ENCODE results near the gene ADAMTSL5.
"Not testable (repeated sequence)": the region's sequence is repeated elsewhere in the genome, so short reads cannot be mapped to it uniquely, and the experiment has no call there.

ADAMTSL5 gene

DNA sequence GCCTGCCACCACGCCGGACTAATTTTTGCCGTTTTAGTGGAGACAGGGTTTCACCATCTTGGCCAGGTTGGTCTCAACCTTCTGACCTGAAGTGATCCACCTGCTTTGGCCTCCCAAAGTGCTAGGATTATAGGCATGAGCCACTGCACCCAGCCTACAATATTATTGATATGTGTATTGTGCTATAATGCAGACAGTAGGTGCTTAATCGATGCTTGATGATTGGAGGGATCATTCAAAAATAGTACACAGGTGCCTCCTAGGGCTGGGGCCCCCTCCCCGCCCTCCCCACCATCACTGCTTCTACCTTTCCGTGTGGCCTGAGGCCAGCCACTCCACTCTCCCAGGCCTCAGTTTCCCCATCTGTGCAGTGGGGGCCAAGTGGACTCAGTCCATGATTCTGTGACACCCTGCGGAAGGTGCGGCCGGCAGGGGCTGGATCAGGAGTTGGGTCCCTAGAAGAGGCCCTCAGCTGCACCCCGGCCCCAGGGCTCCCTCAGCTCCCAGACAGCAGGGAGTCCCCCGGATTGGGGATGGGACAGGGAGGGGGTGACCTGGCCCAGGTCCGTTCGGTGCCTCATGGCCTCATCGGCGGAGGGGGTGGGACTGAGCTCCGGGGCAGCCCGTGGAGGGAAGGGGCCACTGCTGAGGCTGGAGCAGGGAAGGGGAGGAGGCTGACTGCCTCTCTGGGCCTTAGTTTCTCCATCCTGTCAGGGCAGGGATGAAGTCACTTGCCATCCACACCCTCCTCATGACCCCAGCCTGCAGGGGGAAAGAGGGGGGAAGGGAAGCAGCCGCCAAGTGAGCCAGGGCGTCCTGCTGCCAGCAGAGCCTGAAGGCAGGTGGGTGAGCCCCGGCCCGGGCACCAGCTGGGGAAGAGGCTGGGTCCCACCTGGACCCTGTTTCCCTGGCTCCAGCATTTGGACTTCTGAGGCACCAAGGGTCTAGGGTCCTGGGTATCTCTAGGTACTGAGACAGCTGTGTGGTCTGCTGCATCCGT is 1.2 kb downstream of the ADAMTSL5 start:
- DNase-seq: no peak

GRCh38 chr19:1510807-1511206 is 2.0 kb downstream of the ADAMTSL5 start:
- DNase-seq: no peak

DNA sequence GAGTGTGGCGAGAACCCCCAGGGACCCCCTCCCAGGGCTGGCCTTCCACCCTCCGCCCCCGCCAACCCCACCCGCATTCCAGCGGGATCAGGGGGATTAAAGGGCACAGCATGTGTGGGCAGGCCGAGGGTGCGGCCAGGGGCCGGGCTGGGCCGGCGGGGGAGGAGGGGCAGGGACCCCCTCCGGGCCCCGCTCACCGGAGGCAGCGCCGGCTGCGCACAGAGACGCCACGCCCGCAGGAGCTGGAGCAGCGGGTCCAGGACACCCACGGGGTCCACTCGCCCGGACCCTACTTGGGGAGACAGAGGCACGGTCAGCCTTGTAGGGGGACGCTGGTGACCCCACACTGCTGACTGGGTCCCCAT is 2.4 kb downstream of the ADAMTSL5 start:
- DNase-seq: no peak

GRCh38 chr19:1509602-1510441 is 3.0 kb downstream of the ADAMTSL5 start:
- no peak for DNase-seq

DNA sequence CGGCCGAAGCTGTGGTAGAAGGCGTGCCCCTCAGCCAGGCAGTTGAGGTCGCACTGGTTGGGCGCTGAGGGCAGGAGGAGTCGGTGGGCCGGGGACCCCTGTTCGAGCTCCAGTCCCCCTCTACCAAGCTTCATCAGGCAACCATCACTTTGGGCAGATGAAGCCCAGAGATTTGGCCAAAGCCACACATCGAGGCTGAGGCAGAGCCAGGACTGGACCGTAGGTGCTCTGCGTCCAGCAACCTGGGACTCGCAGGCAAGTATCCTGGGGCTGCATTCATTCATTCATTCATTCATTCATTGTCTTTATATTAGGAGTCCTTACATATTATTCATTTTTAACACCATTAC is 4.3 kb downstream of the ADAMTSL5 start:
- DNase-seq: no peak

DNA sequence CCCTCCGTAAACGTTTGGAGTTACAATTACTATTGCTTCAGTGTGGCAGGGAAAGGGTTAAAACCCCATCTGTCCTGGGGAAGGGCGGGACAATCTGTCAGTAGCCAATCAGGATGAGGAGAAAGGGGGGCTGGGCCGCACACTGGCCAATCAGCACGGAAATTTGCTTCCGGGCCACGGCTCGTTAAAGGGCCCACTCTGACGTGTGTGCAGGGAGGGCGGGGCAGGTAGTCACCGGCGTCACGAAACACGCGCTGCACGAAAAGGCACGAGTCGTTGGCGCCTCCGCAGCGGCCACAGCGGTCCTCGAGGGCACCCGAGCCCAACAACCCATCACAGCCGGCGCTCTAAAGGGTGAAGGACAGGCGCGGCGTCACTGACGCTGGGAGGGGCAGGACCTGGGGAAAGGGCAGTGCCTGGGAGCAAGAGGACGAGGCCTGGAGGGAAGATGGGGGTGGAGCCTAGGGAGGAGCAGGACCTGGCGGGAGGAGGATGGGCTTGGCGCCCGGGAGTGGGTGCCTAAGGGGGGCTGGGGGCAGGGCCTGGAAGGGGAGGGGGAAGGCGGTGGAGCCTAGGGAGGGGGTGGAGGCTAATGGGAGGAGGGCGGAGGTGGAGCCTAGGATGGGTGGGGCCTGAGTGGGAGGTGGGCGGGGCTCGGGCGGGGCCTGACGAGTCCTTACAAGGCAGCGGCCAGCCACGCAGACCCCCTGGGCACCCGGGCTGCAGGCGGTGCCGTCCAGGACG is 4.9 kb downstream of the ADAMTSL5 start:
- peak; percentile 93 for DNase-seq

- no peak for DNase-seq
Measured at GRCh38 chr19:1507192-1507660, 5.6 kb downstream of the ADAMTSL5 start.

DNA sequence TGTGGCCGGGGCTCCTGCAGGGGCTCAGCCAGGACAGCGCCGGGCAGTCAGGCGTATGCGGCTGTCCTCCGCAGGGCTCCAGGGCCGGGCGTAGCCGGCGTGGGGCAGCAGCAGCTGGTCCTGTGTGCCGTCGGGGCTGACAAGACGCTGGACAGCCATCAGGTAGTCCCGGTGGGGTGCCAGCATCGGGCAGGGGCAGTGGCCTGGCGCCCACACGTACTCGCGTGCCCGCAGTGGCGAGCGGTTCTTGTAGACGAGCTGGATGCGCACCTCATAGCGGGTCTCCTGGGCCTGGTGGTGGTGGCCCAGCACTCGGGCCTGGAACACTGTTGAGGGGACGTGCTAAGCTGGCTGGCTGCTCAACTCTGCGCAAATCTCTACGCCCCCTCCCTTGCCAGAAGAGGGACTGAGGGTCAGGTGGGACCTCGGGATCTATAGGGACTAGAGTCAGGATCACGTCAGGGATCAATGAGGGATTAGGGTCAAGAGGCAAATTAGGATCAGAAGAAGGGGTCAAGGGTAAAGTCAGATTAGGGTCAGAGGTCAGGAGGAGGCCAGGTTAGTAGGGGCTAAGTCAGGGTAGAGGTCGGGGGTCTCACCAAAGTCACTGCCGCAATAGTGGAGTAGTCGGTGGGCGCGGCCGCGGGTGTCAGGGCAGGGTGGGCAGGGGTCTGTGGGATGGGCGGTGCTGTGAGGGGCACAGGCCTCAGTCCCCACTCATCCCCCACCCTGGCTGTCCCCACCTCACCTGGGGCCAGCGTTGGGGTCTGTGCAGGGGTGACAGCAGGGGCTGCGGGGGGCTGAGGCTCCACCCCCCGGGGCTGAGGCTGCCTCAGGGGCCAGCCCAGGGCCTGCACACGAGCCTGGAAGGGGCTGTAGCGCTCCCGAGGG is 6.6 kb downstream of the ADAMTSL5 start:
- no peak for DNase-seq

DNA sequence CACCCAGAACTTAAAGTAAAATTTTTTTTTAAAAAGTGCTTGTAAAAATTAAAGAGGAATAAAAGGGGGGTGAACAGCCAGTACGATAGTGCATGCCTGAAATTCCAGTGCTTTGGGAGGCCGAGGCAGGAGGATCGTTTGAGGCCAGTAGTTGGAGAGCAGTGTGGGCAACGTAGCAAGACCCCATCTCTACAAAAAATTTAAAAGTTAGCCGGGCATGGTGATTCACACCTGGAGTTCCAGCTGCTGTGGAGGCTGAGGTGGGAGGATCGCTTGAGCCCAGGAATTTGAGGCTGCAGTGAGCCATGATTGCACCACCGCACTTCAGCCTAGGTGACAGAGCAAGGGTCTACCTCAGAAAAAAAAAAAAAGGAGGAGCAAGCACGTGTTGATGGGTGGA is 7.8 kb downstream of the ADAMTSL5 start:
- DNase-seq: no peak

GRCh38 chr19:1503925-1504773 is 8.7 kb downstream of the ADAMTSL5 start:
- DNase-seq: no peak

DNA sequence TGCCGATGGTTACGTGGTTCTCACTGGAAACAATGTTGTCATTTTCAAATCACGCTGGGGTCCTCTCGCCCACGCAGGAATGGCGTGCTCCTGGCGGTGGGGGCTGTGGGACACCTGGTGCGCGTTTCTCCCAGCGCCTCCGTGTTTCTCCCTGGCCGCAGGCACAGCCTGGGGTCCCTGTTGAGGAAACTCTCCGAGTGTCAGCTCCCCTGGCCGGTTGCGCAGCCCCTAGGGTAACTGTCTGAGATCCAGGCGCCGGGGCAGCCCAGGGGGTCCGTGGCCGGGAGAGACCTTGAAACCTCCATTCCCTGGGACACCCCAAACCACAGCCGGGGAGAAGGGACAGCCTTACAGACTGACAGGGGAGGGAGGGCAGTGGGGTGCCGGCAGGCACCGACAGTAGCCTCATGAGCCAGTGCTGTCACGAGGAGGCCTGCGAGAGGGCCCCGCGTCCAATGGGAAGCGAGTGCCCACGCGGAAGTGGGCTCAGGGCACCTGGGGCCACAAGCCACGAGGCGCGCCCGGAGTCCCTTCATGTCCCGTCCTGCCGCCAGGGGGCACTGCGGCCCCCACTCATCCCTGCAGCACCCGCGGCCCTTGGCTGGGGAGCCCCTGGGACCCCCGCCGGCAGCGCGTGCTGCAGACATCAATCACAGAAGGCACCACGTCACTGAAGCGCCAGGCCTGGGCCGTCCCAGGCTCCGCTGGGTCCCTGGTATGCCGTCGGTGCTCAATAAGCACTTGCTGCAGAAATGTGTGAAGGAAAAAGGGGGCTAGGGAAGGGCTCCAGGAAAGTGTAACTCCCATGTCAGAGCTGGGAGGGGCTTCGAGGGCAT is 9.5 kb downstream of the ADAMTSL5 start:
- peak; percentile 86 for DNase-seq

DNA sequence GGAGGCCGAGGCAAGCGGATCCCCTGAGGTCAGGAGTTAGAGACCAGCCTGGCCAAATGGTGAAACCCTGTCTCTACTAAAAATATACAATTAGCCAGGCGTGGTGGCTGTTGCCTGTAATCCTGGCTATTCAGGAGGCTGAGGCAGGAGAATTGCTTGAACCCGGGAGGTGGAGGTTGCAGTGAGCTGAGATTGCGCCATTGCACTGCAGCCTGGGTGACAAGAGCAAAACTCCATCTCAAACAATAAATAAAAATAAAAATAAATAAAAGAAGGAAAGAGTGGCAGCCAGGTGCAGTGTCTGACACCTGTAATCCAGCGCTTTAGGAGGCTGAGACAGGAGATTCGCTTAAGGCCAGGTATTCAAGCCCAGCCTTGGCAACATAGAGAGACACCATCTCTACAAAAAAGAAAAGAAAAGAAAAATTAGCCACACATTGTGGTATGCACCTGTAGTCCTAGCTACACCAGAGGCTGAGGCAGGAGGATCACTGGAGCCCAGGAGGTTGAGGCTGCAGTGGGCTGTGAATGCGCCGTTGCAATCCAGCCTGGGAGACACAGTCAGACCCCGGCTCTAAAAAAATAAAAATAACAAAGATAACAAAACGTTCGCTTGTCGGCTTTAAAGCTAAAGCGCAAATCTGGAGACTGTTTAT is 10.3 kb downstream of the ADAMTSL5 start:
- DNase-seq: no peak

DNA sequence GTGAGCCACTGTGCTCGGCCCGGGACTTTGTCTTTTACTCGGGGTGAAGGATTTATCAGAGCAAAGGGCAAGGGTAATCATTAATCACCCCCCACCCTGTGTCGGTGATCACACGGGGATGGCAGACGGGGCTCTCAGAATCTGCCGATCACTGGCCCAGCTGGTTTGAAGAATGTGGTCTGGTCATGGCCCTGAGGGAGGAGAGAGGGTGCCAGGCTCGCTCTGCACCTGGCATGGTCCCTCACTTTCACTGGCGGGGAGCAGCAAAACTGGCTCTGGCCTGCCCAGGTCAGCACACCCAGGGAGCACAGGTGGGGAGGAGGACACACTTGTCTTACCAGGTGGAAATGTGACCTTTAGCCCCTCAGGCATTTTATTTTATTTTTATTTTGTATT is 11.6 kb downstream of the ADAMTSL5 start:
- no peak for DNase-seq

GRCh38 chr19:1499231-1499630 is 13.6 kb downstream of the ADAMTSL5 start:
- DNase-seq: not testable (repeated sequence)

GRCh38 chr19:1497578-1498235 is 15.1 kb downstream of the ADAMTSL5 start:
- no peak for DNase-seq

- DNase-seq: no peak
Measured at GRCh38 chr19:1496714-1497577, 15.9 kb downstream of the ADAMTSL5 start.

DNA sequence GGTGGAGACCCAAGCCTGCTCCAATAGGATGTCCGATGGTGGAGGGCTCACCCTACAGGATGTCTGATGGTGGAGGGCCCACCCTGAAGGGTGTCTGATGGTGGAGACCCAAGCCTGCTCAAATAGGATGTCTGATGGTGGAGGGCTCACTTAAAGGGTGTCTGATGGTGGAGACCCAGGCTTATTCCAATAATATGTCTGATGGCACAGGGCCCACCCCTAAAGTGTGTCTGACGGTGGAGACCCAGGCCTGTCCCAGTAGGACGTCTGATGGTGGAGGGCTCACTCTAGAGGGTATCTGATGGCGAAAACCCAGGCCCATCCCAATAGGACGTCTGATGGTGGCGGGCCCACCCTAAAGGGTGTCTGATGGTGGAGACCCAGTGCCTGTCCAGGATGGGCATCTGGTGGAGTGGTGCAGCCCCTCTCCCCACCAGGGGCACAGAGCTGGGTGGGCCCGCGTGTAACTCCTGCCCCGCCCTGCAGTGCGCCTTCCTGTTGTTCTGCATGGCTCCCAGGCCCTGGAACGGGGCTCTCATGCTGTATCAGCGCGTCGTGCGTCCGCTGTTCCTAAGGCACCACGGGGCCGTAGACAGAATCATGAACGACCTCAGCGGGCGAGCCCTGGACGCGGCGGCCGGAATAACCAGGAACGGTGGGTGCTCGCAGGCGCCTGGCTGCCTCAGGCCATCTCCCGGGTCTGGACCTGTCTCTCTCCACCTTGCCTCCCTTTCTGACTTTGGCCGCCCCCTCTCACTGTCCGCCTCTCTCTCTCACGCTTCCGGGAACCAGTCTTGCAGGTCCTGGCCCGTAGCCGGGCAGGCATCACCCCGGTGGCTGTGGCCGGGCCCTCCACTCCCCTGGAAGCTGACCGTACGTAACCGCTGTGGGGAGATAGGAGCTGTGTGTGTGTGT is 16.8 kb downstream of the ADAMTSL5 start:
- no peak for DNase-seq

All from stimulated activated CD8-positive, alpha-beta memory T cell treated with anti-CD3 and anti-CD28 coated beads, Interleukin-4, amount 100 ng/mL, for 48 hours (primary cell).